Large intestine (tissue), 3 donors: ENCODE measurements around the gene TCF19. TPM values are rescaled to one million over a fixed set of nuclear protein-coding genes. Genes with fewer than 3 reads are reported as not detected.
"Not testable (repeated sequence)": the region's sequence is repeated elsewhere in the genome, so short reads cannot be mapped to it uniquely, and the experiment has no call there.

Experiments
- DNase-seq, 2 donors: peaks; one replicate each; pipeline versions ENCODE4 v3.0.0 to v3.0.0-alpha.2; 2013
- H3K27ac ChIP-seq: one replicate; pipeline ENCODE4 v1.5.1; 2013; ENCODE audit warnings: low read length
- H3K27me3 ChIP-seq: 2 replicates; pipeline ENCODE4 v1.6.1; 2013; ENCODE audit warnings: low read length; ENCODE audit not compliant: control insufficient read depth, insufficient read depth
- H3K36me3 ChIP-seq: 2 replicates; pipeline ENCODE4 v1.6.1; 2013; ENCODE audit warnings: low read length; ENCODE audit not compliant: control insufficient read depth, insufficient read depth
- H3K4me1 ChIP-seq: one replicate; pipeline ENCODE4 v1.6.1; 2013; ENCODE audit warnings: low read length; ENCODE audit not compliant: control insufficient read depth, insufficient read depth
- H3K4me3 ChIP-seq: one replicate; pipeline ENCODE4 v1.5.1; 2013; ENCODE audit warnings: low read length
- H3K9me3 ChIP-seq: one replicate; pipeline ENCODE4 v1.6.1; 2013; ENCODE audit warnings: mild to moderate bottlenecking, low read depth, low read length, moderate library complexity; ENCODE audit not compliant: control insufficient read depth
- WGBS: methylation state at CpG from one replicate; pipeline ENCODE4 v1.1.5; 2013; ENCODE audit warnings: low lambda C conversion rate; ENCODE audit not compliant: insufficient coverage; 5-methylcytosine and 5-hydroxymethylcytosine counted together
- polyA plus RNA-seq: library from polyadenylated mRNA; unstranded; fragments of 120-200 nt; gene quantifications from one replicate; pipeline ENCODE4 v1.2.1, GENCODE V29; 2013

Gene TCF19
- polyA plus RNA-seq, 1 donor, result 9.1 TPM

DNA sequence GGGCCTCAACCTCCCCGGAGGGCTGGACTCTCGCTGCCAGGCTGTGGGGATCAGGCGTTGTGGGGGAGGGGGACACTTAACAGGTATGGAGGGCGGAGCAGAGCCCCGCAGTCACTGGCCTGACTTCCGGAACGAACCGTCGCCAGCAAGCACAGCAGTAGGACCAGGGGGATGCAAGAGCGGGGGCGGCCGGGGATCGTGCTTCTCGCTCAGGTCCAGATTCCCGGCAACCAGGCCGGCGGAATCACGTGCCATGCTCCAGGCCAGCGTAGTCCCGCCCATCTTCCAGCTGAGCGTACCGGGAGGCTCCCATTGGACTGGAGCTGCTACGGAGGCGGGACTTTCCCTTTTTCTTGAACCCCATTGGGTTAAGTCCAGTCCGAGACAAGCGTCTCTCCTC, 22.1 kb downstream of the TCF19 start:
- H3K27me3 ChIP-seq, result no peaks in the 10 kb centered on the region
- WGBS, result no CpG with 5 or more reads among the region's 26 CpGs
- H3K4me1 ChIP-seq, result no peaks in the 10 kb centered on the region
- peak; percentile 34 to 76 for DNase-seq
- no peaks in the 10 kb centered on the region for H3K9me3 ChIP-seq
- H3K27ac ChIP-seq, result no peak overlapping the region
- peak overlapping the region; percentile 50 for H3K4me3 ChIP-seq
- no peaks in the 10 kb centered on the region for H3K36me3 ChIP-seq

DNA sequence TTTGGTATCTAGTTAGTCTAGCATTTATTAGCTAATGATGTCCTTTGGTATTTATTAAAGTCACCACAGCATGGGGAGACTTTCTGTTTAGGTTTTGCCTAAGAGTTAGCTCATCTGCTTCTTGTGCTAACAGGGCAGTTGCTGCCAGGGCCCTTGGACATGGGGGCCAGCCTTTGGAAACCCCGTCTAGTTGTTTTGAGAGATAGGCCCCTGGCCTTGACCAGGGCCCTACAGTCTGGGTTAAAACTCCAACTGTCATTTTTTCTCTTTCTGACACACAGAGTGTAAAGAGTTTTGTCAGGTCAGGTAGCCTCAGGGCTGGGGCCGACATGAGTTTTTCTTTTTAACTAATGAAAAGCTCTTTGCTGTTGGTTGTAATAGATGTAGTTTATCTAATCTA, 24.9 kb downstream of the TCF19 start:
- H3K9me3 ChIP-seq, H3K4me1 ChIP-seq, DNase-seq, H3K27ac ChIP-seq, H3K27me3 ChIP-seq, H3K4me3 ChIP-seq, H3K36me3 ChIP-seq: not testable (repeated sequence)
- 60% methylated on average over 1 of the region's 2 CpGs for WGBS

DNA sequence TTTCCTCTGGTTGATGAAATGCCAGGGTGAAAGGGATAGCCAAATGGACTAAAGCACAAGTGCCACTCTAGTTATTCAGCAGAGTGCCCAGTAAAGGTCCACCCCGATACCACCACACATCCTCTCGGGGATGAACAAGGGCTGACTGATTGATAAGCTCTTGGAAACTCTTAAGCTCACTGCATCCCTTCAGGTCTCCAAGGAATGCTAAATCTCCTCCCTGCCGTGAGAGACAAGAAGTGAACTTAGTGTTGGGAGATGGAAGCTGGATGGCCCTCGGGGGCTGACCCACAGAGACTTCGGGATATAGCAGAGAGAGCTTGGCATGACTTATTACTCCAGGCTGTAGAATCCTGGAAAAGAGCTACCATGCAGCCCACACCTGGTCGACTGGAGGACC, 25.5 kb downstream of the TCF19 start:
- not testable (repeated sequence) for H3K4me1 ChIP-seq, H3K36me3 ChIP-seq, H3K27ac ChIP-seq, H3K27me3 ChIP-seq, H3K4me3 ChIP-seq, DNase-seq, H3K9me3 ChIP-seq
- no CpG with 5 or more reads among the region's 6 CpGs for WGBS

DNA sequence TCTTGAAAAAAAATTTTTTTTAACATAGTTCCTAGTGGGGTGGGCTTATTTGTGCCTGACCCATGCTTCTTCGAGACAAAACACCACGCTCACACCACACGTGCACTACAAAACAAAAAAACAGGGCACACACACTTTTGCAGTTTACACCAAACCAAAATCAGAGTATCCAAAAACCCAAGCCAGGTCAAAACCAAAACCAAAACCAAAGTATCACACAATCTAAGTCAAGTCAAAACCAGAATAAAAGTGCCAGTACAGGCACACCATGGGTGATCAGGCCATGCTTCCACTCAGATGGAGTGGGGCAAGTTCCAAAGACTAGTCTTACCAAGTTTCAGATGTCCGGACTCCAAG, 27.3 kb downstream of the TCF19 start:
- H3K27me3 ChIP-seq, H3K36me3 ChIP-seq, H3K9me3 ChIP-seq, H3K27ac ChIP-seq, H3K4me1 ChIP-seq, H3K4me3 ChIP-seq, DNase-seq: not testable (repeated sequence)
- WGBS, result no CpG with 5 or more reads among the region's 4 CpGs

DNA sequence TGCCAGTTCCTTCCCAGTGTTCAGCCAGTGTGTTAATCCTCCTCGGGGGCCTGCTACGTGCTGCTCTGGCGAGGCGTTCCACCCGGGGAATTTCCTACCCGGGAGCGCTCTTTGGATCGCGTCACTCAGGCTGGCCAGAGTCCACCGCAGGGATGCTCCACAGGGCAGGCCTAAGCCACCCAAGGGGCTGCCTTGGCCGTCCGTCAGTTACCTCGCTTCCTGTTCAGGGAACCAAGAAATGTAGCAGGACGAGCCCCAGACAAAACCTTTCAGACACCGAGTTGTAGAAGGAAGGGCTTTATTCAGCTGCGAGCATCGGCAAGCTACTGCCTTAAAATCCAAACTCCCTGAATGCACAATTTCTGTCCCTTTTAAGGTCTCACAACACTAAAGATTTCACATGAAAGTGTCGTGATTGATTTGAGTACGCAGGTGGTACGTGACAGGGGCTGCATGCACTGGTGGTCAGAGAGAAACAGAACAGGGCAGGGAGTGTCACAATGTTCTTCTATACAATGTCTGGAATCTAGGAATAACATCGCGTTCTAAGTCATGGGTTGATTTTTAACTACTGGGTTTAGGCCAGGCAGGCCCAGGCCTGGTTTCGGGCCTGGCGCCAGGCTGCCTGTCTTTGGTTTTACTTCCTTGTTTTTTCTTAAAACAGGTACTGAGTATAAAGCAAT, 27.8 kb downstream of the TCF19 start:
- no peak for DNase-seq
- WGBS, result 89% methylated on average over 3 of the region's 24 CpGs
- Histone ChIP-seq H3K9me3 (no peaks in the 10 kb centered on the region), H3K27ac (no peak overlapping the region), H3K4me1 (no peaks in the 10 kb centered on the region), H3K36me3 (no peaks in the 10 kb centered on the region), H3K27me3 (no peaks in the 10 kb centered on the region), H3K4me3 (no peak overlapping the region)

DNA sequence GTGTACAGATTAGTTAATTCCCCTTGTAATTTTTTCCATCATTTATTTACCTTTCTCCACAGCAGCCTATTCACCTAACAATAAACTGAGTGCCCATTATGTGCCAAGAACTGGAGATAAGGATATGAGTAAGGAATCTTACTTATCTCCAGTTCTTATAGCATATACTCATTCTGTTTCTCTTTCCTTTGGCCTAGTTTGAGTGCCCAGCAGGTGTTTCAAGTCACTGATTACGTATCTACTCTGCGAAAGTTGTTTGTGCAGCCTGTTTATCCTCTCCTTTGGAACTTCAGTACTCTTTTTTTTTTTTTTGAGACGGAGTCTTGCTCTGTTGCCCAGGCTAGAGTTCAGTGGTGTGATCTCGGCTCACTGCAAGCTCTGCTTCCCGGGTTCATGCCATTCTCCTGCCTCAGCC, 29.4 kb downstream of the TCF19 start:
- Histone ChIP-seq H3K4me3 (no peak overlapping the region), H3K4me1 (no peaks in the 10 kb centered on the region), H3K27ac (no peak overlapping the region), H3K27me3 (no peaks in the 10 kb centered on the region), H3K36me3 (no peaks in the 10 kb centered on the region), H3K9me3 (no peaks in the 10 kb centered on the region)
- peak in 1 of 2 donors; percentile 53 for DNase-seq
- WGBS, result 0% methylated on average over 1 of the region's 5 CpGs

DNA sequence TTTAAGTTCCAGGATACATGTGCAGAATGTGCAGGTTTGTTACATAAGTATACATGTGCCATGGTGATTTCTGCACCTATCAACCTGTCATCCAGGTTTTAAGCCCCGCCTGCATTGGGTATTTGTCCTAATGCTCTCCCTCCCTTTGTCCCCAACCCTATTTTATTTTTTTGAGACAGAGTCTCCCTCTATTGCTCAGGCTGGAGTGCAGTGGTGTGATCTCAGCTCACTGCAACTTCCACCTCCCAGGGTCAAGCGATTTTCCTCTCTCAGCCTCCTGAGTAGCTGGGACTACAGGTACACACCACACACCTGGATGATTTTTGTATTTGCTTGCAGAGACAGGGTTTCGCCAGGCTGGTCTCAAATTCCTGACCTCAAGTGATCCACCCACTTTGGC, 30.8 kb downstream of the TCF19 start:
- not testable (repeated sequence) for H3K9me3 ChIP-seq, H3K36me3 ChIP-seq, H3K4me1 ChIP-seq, DNase-seq, H3K4me3 ChIP-seq, H3K27me3 ChIP-seq, H3K27ac ChIP-seq
- WGBS, result no CpG with 5 or more reads among the region's 3 CpGs

DNA sequence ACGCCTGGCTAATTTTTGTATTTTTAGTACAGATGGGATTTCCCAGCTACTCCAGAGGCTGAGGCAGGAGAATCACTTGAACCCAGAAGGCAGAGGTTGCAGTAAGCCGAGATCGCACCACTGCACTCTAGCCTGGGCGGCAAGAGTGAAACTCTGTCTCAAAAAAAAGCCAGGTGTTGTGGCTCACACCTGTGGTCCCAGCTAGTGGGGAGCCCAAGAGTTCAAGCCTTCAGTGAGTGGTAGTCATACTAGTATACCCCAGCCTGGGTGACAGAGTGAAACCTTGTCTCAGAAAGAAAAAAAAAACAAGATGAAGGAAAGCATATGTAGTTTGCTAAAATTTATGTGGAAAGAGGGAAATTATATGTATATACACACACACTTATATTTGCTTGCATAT, 32.1 kb downstream of the TCF19 start:
- Histone ChIP-seq H3K9me3 (no peaks in the 10 kb centered on the region), H3K27me3 (no peaks in the 10 kb centered on the region), H3K4me3 (no peak overlapping the region), H3K27ac (no peak overlapping the region), H3K36me3 (no peaks in the 10 kb centered on the region), H3K4me1 (no peaks in the 10 kb centered on the region)
- no CpG with 5 or more reads among the region's 4 CpGs for WGBS
- DNase-seq, result no peak

DNA sequence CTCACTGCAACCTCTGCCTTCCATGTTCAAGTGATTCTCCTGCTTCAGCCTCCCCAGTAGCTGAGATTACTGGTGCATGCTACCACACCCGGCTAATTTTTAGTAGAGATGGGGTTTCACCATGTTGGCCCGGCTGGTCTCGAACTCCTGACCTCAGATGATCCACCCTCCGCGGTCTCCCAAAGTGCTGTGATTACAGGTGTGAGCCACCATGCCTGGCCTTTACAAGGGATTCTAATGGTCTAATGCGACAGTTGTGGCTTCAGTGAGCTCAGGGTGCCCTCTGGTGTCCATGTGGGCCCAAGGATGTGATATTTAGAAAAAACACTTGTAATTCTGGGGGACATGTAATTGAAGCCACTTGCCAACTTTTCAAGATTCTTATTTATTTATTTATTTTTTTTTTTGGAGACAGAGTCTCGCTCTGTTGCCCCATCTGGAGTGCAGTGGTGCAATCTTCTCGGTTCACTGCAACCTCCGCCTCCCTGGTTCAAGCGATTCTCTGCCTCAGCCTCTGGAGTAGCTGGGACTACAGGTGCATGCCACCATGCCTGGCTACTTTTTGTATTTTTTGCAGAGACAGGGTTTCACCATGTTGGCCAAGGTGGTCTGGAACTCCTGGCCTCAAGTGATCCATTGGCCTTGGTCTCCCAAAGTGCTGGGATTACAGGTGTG, 34.2 kb downstream of the TCF19 start:
- WGBS, result no CpG with 5 or more reads among the region's 10 CpGs
- not testable (repeated sequence) for H3K36me3 ChIP-seq, H3K27ac ChIP-seq, H3K27me3 ChIP-seq, H3K4me3 ChIP-seq, H3K4me1 ChIP-seq, H3K9me3 ChIP-seq
- peak; percentile 38 to 47 for DNase-seq

DNA sequence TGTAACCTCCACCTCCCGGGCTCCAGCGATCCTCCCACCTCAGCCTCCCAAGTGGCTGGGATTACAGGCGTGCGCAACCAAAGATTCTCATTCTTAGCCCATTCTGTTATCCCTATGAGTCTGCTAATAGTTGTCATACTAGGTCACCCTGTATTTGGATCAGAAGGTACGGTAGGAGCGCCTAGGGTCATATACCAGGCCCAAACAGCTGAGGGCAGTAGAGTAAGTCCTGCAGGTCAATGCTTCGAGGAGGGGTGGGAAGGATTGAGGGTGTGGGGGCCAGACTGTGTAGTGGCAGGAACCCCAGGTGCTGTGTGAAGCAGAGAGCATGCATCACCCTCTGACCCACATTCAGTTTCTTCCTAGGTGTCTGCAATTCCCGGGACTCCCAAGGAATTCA, 34.8 kb downstream of the TCF19 start:
- H3K4me1 ChIP-seq, result no peaks in the 10 kb centered on the region
- H3K4me3 ChIP-seq, result no peak overlapping the region
- no CpG with 5 or more reads among the region's 8 CpGs for WGBS
- H3K27me3 ChIP-seq, result no peaks in the 10 kb centered on the region
- no peak overlapping the region for H3K27ac ChIP-seq
- no peaks in the 10 kb centered on the region for H3K36me3 ChIP-seq
- H3K9me3 ChIP-seq, result no peaks in the 10 kb centered on the region
- DNase-seq, result no peak
